ENCODE results near the gene FBXL15.

DNA sequence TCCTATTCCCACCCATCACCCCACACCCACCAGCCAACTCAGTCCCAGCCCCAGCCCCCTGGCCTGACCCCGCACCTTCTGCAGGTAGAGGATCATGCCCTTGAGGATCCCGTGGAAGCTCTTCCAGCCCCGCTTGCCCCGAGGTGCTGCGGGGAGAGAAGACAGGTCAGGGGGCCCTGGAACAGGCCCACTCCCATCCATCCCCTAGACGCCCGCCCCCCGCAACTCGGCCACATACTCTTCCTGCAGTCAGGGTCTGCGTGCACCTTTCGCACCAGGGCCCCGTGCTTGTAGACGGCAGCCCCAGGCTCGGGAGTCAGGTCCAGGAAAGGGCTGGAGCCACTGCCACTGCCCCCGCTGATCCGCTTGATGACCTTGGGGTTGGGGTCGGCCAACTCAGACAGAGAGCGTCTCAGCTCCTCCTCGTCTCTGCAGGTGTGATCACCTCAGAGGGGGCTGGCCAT is 15.5 kb upstream of the FBXL15 start:
- TF ChIP-seq CTCF (IDR thresholded peaks at IDR 0.05) (no peak), POLR2A (IDR thresholded peaks at IDR 0.05) (no peak)

Data from Peyer's patch (tissue), 4 donors.